Measurements from ENCODE around the gene TRAF7. TPM values are rescaled to one million over a fixed set of nuclear protein-coding genes. Genes with fewer than 3 reads are reported as not detected.
A peak's percentile ranks its signal among the peaks of the same experiment; 100 is the strongest.

TRAF7 gene
- total and polyA plus RNA-seq, 2 of the 13 experiments (the other 11 are each of a cell fraction or from before 2014, with no cell fraction given), result 47.9 to 65.6 TPM

DNA sequence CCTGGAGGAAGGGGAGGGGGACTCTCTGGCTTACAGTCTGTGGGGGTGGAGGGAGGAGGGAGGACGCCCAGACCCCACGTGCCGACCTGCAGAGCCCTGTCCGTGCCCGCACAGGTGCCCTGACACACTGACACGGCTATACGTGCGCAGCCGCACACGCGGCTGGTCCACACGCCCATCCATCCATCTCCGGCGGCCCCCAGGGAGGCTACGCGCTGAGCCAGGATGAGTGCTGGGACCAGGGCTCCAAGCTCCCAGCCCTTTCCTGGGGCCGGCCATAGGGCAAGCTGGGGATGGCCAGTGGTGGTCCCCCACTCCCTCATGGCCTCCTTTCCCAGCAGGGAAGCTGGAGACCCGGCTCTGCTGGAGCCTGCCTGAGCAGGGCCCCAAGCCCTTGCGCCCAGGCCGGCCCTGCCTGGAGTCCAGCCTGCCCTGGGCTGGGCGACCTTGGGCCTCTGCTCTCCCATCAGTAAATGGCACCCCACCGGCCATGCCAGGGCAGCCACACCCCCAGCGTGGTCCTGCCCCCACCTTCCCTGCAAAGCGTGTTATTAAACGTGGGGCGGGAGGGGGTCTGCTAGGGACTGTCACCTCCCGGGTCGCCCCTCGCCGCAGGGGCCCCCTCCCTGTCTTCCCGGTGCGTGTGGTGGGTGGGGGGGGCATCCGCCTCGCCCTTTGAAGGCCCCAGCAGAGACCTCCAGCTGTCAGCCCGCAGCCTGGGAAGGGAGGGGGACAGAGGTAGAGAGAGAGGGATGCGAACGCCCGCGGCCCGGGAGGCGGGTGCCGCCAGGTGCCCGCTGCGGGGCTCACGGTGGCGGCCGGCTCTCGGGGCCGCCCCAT, 40.0 kb downstream of the TRAF7 start:
- POLR2A ChIA-PET, result interaction anchor here (0.6 to 2.9 kb wide), 10 partner anchors 9 to 56 kb away, joined by 3 to 19 read pairs (median 4); partner anchors contain the start of genes E4F1, ECI1, PGP and TRAF7
- no peak for FAIRE-seq
- Histone ChIP-seq H3K9ac (ENCODE audit: insufficient read depth, low read depth, low read length) (peak overlapping the region; percentile 44; the same call in 1 of the 2 replicates), H3K4me2 (ENCODE audit: low read depth, low read length) (peak overlapping the region; percentile 71), H3K27me3 (ENCODE audit: control insufficient read depth in 1 of 2, insufficient read depth in 2 of 2, low read length in 2 of 2) (peaks cover 2 to 39% of the 10 kb centered on the region in 2 experiments; a peak in 3 of 5 replicates), H3K4me3 (replicated peaks in 1 of 3; ENCODE audit: insufficient read depth in 1 of 3, low read depth in 2 of 3, low read length in 3 of 3) (peak overlapping the region; percentile 53 to 66 (median 53)), H3K4me1 (ENCODE audit: insufficient read depth, low read length) (peaks cover 59% of the 10 kb centered on the region), H4K20me1 (ENCODE audit: insufficient read depth, low read length) (no peaks in the 10 kb centered on the region), H3K79me2 (ENCODE audit: insufficient read depth, low read length) (no peaks in the 10 kb centered on the region), H3K36me3 (replicated peaks in 1 of 2; ENCODE audit: control insufficient read depth in 1 of 2, insufficient read depth in 2 of 2, low read length in 2 of 2) (no peaks in the 10 kb centered on the region), H2AFZ (ENCODE audit: low read length) (no peak overlapping the region), H3K27ac (ENCODE audit: extremely low read length, insufficient read depth, low read length) (no peak overlapping the region), H3K9me3 (ENCODE audit: low read length) (no peaks in the 10 kb centered on the region)
- DNase-seq (ENCODE audit: low spot score), result no peak
- ATAC-seq, result peak; percentile 57
- no TSS peak for BruUV-seq (replicated peaks)
- CTCF ChIA-PET (ENCODE audit: low intra/inter-chr PET ratio, low total read pairs), result interaction anchor here (1.6 kb wide), 1 partner anchor 56 kb away, joined by 6 read pairs; the partner anchor contains the start of gene ECI1
- intact Hi-C loops (cut with micrococcal nuclease; ENCODE audit: unreplicated experiment), result loop anchor here (5.0 kb wide), 2 partner anchors 33 to 57 kb away; partner anchors contain the start of gene ECI1
- no CpG with 5 or more reads among the region's 49 CpGs for WGBS (ENCODE audit: low lambda C conversion rate)
- in situ Hi-C loops (cut with HindIII; ENCODE audit: extremely low pct_ligation_motif_present, low pct_unique_long_range_greater_than_20kb), result no loop called here
- TF ChIP-seq, protein P1, sequence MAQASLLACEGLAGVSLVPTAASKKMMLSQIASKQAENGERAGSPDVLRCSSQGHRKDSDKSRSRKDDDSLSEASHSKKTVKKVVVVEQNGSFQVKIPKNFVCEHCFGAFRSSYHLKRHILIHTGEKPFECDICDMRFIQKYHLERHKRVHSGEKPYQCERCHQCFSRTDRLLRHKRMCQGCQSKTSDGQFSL (CRISPR knock-in tag; IDR thresholded peaks at IDR 0.05), result 0 out of 2 replicates have a peak, but pooled peaks have one; percentile 21
- TF ChIP-seq ATAD3A (CRISPR knock-in tag; IDR thresholded peaks at IDR 0.05) (no peak), NFYC (CRISPR knock-in tag; IDR thresholded peaks at IDR 0.05) (no peak), BCLAF1 (IDR thresholded peaks at IDR 0.05) (no peak), HDAC2 (CRISPR knock-in tag; IDR thresholded peaks at IDR 0.05) (no peak), ZNF510 (CRISPR knock-in tag; IDR thresholded peaks at IDR 0.05; ENCODE audit: low read depth) (no peak), ZNF382 (CRISPR knock-in tag; IDR thresholded peaks at IDR 0.05; ENCODE audit: borderline replicate concordance) (no peak), ZSCAN20 (CRISPR knock-in tag; IDR thresholded peaks at IDR 0.05; ENCODE audit: borderline replicate concordance) (no peak), ZNF704 (CRISPR knock-in tag; IDR thresholded peaks at IDR 0.05; ENCODE audit: borderline replicate concordance) (no peak), SNRNP70 (IDR thresholded peaks at IDR 0.05; ENCODE audit: low read depth, low read length) (no peak), ZNF614 (CRISPR knock-in tag; IDR thresholded peaks at IDR 0.05; ENCODE audit: borderline replicate concordance) (no peak), BCL6 (CRISPR knock-in tag; IDR thresholded peaks at IDR 0.05) (no peak), FOXK1 (CRISPR knock-in tag; IDR thresholded peaks at IDR 0.05; ENCODE audit: borderline replicate concordance, low read depth) (no peak), ZFP36L2 (CRISPR knock-in tag; IDR thresholded peaks at IDR 0.05) (no peak), ZNF331 (CRISPR knock-in tag; IDR thresholded peaks at IDR 0.05) (0 out of 2 replicates have a peak, but pooled peaks have one; percentile 47), ZNF550 (CRISPR knock-in tag; IDR thresholded peaks at IDR 0.05; ENCODE audit: borderline replicate concordance) (no peak), TARDBP (CRISPR knock-in tag; IDR thresholded peaks at IDR 0.05) (no peak)
- TF ChIP-seq, protein P2, sequence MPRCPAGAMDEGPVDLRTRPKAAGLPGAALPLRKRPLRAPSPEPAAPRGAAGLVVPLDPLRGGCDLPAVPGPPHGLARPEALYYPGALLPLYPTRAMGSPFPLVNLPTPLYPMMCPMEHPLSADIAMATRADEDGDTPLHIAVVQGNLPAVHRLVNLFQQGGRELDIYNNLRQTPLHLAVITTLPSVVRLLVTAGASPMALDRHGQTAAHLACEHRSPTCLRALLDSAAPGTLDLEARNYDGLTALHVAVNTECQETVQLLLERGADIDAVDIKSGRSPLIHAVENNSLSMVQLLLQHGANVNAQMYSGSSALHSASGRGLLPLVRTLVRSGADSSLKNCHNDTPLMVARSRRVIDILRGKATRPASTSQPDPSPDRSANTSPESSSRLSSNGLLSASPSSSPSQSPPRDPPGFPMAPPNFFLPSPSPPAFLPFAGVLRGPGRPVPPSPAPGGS (CRISPR knock-in tag; IDR thresholded peaks at IDR 0.05), result peak; percentile 50; the same call in 1 of the 2 replicates
